C4-2B (cell line): Measurements from ENCODE around the gene PHLDA3.

Experiments
- CTCF ChIP-seq: fragments of 450-650 bp; conservative IDR thresholded peaks from 2 replicates; pipeline ENCODE4 v1.5.1; 2017; ENCODE audit warnings: mild to moderate bottlenecking
- ZFX ChIP-seq: fragments of 450-650 bp; IDR thresholded peaks from 2 replicates; pipeline ENCODE4 v1.6.1; 2017

DNA sequence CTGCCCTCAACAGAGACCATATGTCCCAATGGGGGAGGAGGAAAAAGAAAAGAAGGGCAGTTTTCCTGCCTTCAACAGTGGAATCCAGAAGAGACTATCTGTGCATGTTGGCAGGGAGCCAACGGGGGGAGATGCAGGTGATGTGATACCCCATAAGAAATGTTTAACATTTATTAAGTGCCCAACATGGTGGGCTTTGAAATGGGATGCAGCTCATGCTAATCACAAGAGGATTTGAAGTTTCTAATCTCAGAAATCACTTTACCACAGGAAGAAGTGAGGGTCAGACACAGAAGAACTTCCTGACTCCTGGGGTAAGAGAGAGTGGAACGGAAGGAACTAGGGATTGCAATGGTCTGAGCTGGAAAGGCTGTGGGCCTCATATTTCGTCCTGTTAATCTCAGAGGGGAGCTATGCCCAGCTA, 21.7 kb upstream of the PHLDA3 start:
- no peak for TF ChIP-seq CTCF
- TF ChIP-seq ZFX: no peak
